Endothelial cell of umbilical vein (primary cell): ENCODE data around the gene OR2G6. TPM values are rescaled to one million over a fixed set of nuclear protein-coding genes. Genes with fewer than 3 reads are reported as not detected.
"Not testable (repeated sequence)": the region's sequence is repeated elsewhere in the genome, so short reads cannot be mapped to it uniquely, and the experiment has no call there.

Experiments used
- BruUV-seq: library from RNA; stranded (reverse); fragments of 400-500 nt; replicated peaks from 2 replicates; lab custom pipeline; 2021; lab: Mats Ljungman, UMichigan
- CTCF ChIA-PET: fragments of 300-600, 350-600 bp; sonication (Branson Sonifier 250); formaldehyde crosslinking; loops from one replicate; lab custom pipeline; 2021; ENCODE audit warnings: antibody characterized with exemption, inconsistent platforms; lab: Charles Lee
- POLR2A ChIA-PET: fragments of 300-600, 350-600 bp; sonication (Branson Sonifier 250); formaldehyde crosslinking; loops from one replicate; lab custom pipeline; 2021; ENCODE audit warnings: antibody characterized with exemption, inconsistent platforms; lab: Charles Lee
- DNase-seq: peaks from one replicate; pipeline ENCODE4 v3.0.0-alpha.2; 2011; ENCODE audit warnings: low read depth, low spot score
- FAIRE-seq: peaks from 2 replicates; lab custom pipeline; 2011; peaks lifted over from hg19 to GRCh38; lab: Jason Lieb, UNC
- H2AFZ ChIP-seq: 2 replicates; pipeline ENCODE4 v1.6.0; 2012; ENCODE audit warnings: low read depth, low read length, control low read depth, inconsistent platforms
- H3K27ac ChIP-seq: 2 replicates; pipeline ENCODE4 v1.5.1; 2011; ENCODE audit warnings: low read depth, mild to moderate bottlenecking, control low read depth, low read length, moderate library complexity; ENCODE audit not compliant: insufficient read depth
- H3K27me3 ChIP-seq, 2 experiments: 2 replicates each; pipeline versions ENCODE4 v1.6.0 to v1.6.1; 2011; ENCODE audit warnings: low read length in 2 of 2, mixed read lengths in 1 of 2; ENCODE audit not compliant: control insufficient read depth in 2 of 2, insufficient read depth in 2 of 2
- H3K36me3 ChIP-seq, 2 experiments: 2 replicates in 1 of 2; 3 replicates in 1 of 2; pipeline ENCODE4 v1.5.1; 2011; ENCODE audit warnings: low read length in 2 of 2, mild to moderate bottlenecking in 1 of 2, moderate library complexity in 1 of 2; ENCODE audit not compliant: control insufficient read depth in 2 of 2, insufficient read depth in 2 of 2; ENCODE audit errors: extremely low read depth in 1 of 2
- H3K4me1 ChIP-seq: 3 replicates; pipeline ENCODE4 v1.5.1; 2011; ENCODE audit warnings: mild to moderate bottlenecking, low read length; ENCODE audit not compliant: control insufficient read depth, insufficient read depth; ENCODE audit errors: extremely low read depth
- H3K4me2 ChIP-seq: 2 replicates; pipeline ENCODE4 v1.6.1; 2011; ENCODE audit warnings: low read length, control low read depth, mixed read lengths; ENCODE audit not compliant: insufficient read depth
- H3K4me3 ChIP-seq, 3 experiments: fragments of 200-600 bp in 1 of 3; sonication (generic), shearing (Covaris generic) in 1 of 3; replicated peaks in 1 of 3; 2 replicates each; pipeline ENCODE4 v1.5.1; 2011 to 2016; ENCODE audit warnings: control low read depth in 3 of 3, low read length in 3 of 3, mild to moderate bottlenecking in 2 of 3, inconsistent platforms in 1 of 3, low read depth in 1 of 3, moderate library complexity in 1 of 3; ENCODE audit not compliant: insufficient read depth in 1 of 3
- H3K79me2 ChIP-seq: 2 replicates; pipeline ENCODE4 v1.6.0; 2012; ENCODE audit warnings: low read length, inconsistent platforms; ENCODE audit not compliant: control insufficient read depth, insufficient read depth
- H3K9ac ChIP-seq: replicated peaks from 2 replicates; pipeline ENCODE3; 2011; ENCODE audit warnings: low read length, control low read depth; ENCODE audit not compliant: insufficient read depth; ENCODE audit errors: extremely low read depth
- H3K9me1 ChIP-seq: replicated peaks from 3 replicates; pipeline ENCODE4 v1.6.0; 2011; ENCODE audit warnings: mild to moderate bottlenecking, low read length; ENCODE audit not compliant: control insufficient read depth, insufficient read depth; ENCODE audit errors: extremely low read depth
- H3K9me3 ChIP-seq: replicated peaks from 2 replicates; pipeline ENCODE4 v1.5.1; 2012; ENCODE audit warnings: low read length, inconsistent platforms; ENCODE audit not compliant: control insufficient read depth, insufficient read depth
- H4K20me1 ChIP-seq: replicated peaks from 2 replicates; pipeline ENCODE3; 2011; ENCODE audit warnings: mild to moderate bottlenecking, low read length; ENCODE audit not compliant: control insufficient read depth, insufficient read depth; ENCODE audit errors: extremely low read depth
- FOS ChIP-seq: IDR thresholded peaks from 2 replicates; pipeline ENCODE4 v1.6.1; 2011; ENCODE audit warnings: mild to moderate bottlenecking, low read length, moderate library complexity, borderline replicate concordance; ENCODE audit not compliant: insufficient read depth
- JUN ChIP-seq: IDR thresholded peaks from 2 replicates; pipeline ENCODE4 v1.6.1; 2011; ENCODE audit warnings: borderline replicate concordance, low read depth; ENCODE audit not compliant: insufficient read length, insufficient read depth
- POLR2A ChIP-seq: IDR thresholded peaks from 2 replicates; pipeline ENCODE4 v1.6.1; 2012; ENCODE audit warnings: low read depth, mild to moderate bottlenecking, control low read depth, low read length
- POLR2AphosphoS5 ChIP-seq: IDR thresholded peaks from 2 replicates; pipeline ENCODE4 v1.6.1; 2012; ENCODE audit warnings: low read depth, mild to moderate bottlenecking, control low read depth, low read length, moderate library complexity; ENCODE audit not compliant: insufficient read depth
- dilution Hi-C: fragments of 300-500 bp; cut with MboI; formaldehyde crosslinking; loops from one replicate; pipeline ENCODE4 v1.15.0; 2019; ENCODE audit warnings: low sequenced_read_pairs; ENCODE audit not compliant: extremely low pct_ligation_motif_present
- intact Hi-C: fragments of 100-400 bp; cut with micrococcal nuclease; formaldehyde crosslinking; loops from one replicate; pipeline ENCODE4 v1.10.0; 2022
- polyA plus RNA-seq, 4 experiments: library from polyadenylated mRNA; depleted of rRNA in 3 of 4; stranded (reverse) in 3 of 4; unstranded in 1 of 4; fragments of >200 nt; gene quantifications; 2 replicates each; pipeline versions ENCODE4 v1.2.1 to v1.2.3, GENCODE V29; 2011 to 2012; ENCODE audit warnings: missing spikeins in 1 of 4
- total RNA-seq: library from RNA; stranded (reverse); gene quantifications from 2 replicates; pipeline ENCODE4 v1.2.3, GENCODE V29; 2021

OR2G6 gene
- total and polyA plus RNA-seq, 2 donors (not counting 3 experiments of a cell fraction or from before 2014, with no cell fraction given): not detected

DNA sequence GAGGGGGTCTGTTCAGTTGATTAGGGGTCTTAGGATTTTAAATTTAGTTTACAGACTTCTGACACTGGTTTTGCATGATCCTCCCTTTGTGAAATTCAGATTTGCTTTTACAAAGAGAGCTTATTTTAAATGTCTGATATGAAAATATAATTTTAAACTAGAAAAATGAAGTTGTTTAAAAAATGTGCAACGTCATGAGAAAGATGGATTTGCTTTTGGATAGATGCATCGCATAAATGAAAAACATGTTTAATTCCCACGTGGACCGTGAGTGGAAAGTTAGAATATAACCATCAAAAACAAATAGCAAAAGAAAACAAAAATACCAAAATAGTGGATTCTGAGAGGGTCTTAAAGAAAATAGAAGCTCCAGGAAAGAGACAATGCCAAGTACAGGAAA is 36.7 kb upstream of the OR2G6 start:
- no peaks in the 10 kb centered on the region for H4K20me1 ChIP-seq
- H3K9me1 ChIP-seq: no peaks in the 10 kb centered on the region
- H3K9ac ChIP-seq: no peak overlapping the region
- POLR2A ChIA-PET: no interaction called here
- CTCF ChIA-PET: no interaction called here
- H3K4me2 ChIP-seq: no peak overlapping the region
- DNase-seq (no peak), FAIRE-seq (no peak)
- no peaks in the 10 kb centered on the region for H3K9me3 ChIP-seq
- TF ChIP-seq POLR2AphosphoS5: no peak
- no peak for TF ChIP-seq JUN
- no peak for TF ChIP-seq POLR2A
- no peak for TF ChIP-seq FOS
- no peak overlapping the region for H3K27ac ChIP-seq
- no peaks in the 10 kb centered on the region for H3K27me3 ChIP-seq
- H3K79me2 ChIP-seq: no peaks in the 10 kb centered on the region
- no TSS peak for BruUV-seq
- intact Hi-C loops: no loop called here
- H2AFZ ChIP-seq: no peak overlapping the region
- dilution Hi-C loops: no loop called here
- no peaks in the 10 kb centered on the region for H3K4me1 ChIP-seq
- H3K4me3 ChIP-seq: no peak overlapping the region
- H3K36me3 ChIP-seq: no peaks in the 10 kb centered on the region

DNA sequence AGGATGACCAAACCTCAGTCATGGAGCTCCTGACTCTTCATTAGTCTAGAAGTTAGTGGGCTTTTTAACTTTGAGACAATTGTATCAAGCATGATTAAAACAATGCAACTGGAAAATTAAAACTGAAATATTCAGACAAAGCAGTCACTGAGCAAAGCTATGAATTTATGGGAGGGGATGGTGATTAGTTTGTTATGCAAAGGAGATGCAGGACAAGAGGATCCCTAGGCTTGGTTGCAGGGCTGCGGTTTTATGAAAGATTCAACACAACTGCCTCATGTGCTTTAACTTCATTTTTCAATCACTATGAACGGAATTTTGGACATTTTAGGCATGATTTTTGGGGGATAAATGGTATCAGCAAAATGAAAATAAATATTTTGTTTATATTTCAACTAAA is 35.8 kb upstream of the OR2G6 start:
- H3K36me3 ChIP-seq, H3K4me1 ChIP-seq, H3K27ac ChIP-seq, H3K27me3 ChIP-seq, CTCF ChIA-PET, H2AFZ ChIP-seq, POLR2A ChIA-PET, H3K79me2 ChIP-seq, H3K9ac ChIP-seq, BruUV-seq, dilution Hi-C loops, FAIRE-seq, DNase-seq, H3K4me3 ChIP-seq, H4K20me1 ChIP-seq, H3K4me2 ChIP-seq, H3K9me1 ChIP-seq, H3K9me3 ChIP-seq, intact Hi-C loops: not testable (repeated sequence)

DNA sequence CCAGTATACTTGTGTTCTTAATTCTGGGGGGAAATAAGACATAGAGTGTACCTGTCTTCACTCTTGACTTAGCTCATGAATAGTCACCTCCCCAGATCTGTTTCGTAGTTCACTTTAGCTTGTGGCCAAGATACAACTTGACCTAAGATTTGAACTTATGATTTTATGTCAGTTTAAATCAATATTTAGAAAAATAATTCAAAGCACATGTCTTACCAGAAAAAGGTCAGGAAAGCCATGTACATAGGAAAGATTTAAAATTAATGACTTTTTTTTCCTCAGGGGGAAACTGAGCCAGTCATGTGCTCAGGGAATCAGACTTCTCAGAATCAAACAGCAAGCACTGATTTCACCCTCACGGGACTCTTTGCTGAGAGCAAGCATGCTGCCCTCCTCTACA is 34.8 kb upstream of the OR2G6 start, which contains the start of gene OR2T3:
Gene OR2T3, plus strand, starts transcription at position 301 of the 400 bp plus-strand sequence. Its CDS starts 0 bp downstream, at position 301.
- H3K36me3 ChIP-seq, H2AFZ ChIP-seq, H3K79me2 ChIP-seq, intact Hi-C loops, BruUV-seq, H3K27me3 ChIP-seq, H3K4me2 ChIP-seq, H3K4me3 ChIP-seq, H3K27ac ChIP-seq, DNase-seq, H3K9me3 ChIP-seq, H3K9me1 ChIP-seq, H4K20me1 ChIP-seq, CTCF ChIA-PET, H3K4me1 ChIP-seq, H3K9ac ChIP-seq, POLR2A ChIA-PET, dilution Hi-C loops, FAIRE-seq: not testable (repeated sequence)

DNA sequence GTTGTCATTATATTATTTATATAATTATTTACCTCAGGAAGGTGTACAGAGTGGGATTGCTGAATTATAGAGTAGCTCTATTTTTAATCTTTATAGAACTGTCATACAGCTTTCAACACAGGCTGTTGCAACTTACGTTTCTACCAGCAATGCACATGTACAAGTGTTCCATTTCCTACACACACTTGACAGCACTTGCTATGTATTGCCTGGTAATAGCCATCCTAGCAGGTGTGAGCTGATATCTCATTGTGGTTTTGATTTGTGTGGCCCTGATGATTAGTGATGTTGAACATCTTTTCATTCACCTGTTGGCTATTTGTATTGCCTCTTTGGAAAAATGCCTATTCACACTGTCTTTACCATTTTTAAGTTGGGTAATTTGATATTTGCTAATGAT is 32.2 kb upstream of the OR2G6 start:
- intact Hi-C loops, H3K4me3 ChIP-seq, DNase-seq, H3K9me1 ChIP-seq, H3K36me3 ChIP-seq, dilution Hi-C loops, BruUV-seq, H3K27ac ChIP-seq, H3K9ac ChIP-seq, H3K27me3 ChIP-seq, CTCF ChIA-PET, H2AFZ ChIP-seq, H3K79me2 ChIP-seq, H3K4me1 ChIP-seq, POLR2A ChIA-PET, H3K4me2 ChIP-seq, H4K20me1 ChIP-seq, H3K9me3 ChIP-seq, FAIRE-seq: not testable (repeated sequence)
